ENCODE measurements around the gene TSR3. TPM values are rescaled to one million over a fixed set of nuclear protein-coding genes. Genes with fewer than 3 reads are reported as not detected.

TSR3 gene
- total and polyA plus RNA-seq, 3 donors from 2014 or later: 40.9 to 89.5 (median 79.4) TPM

- no peaks in the 10 kb centered on the region for H3K9me3 ChIP-seq
- H3K4me1 ChIP-seq: no peaks in the 10 kb centered on the region
- WGBS, 2 donors: 93 to 98% methylated on average over 8 of the region's 8 CpGs
- TF ChIP-seq POLR2A (IDR thresholded peaks at IDR 0.05) (no peak), CTCF (IDR thresholded peaks at IDR 0.05) (no peak)
- intact Hi-C loops (cut with DNase I; ENCODE audit: low total_unique reads): no loop called here
- H3K4me3 ChIP-seq: no peak overlapping the region
- no peaks in the 10 kb centered on the region for H3K27me3 ChIP-seq
- no peaks in the 10 kb centered on the region for H3K36me3 ChIP-seq (ENCODE audit: low read depth, missing control alignments)
- DNase-seq: no peak
- H3K27ac ChIP-seq: no peak overlapping the region
Observed at GRCh38 chr16:1322407-1322806, 29.3 kb downstream of the TSR3 start.

- no peak overlapping the region for H3K27ac ChIP-seq
- no peak overlapping the region for H3K4me3 ChIP-seq
- WGBS, 2 donors: 83 to 90% methylated on average over 8 to 20 of the region's 22 CpGs
- DNase-seq: no peak
- no peaks in the 10 kb centered on the region for H3K4me1 ChIP-seq
- intact Hi-C loops (cut with DNase I; ENCODE audit: low total_unique reads): no loop called here
- H3K27me3 ChIP-seq: no peaks in the 10 kb centered on the region
- no peaks in the 10 kb centered on the region for H3K9me3 ChIP-seq
- no peaks in the 10 kb centered on the region for H3K36me3 ChIP-seq (ENCODE audit: low read depth, missing control alignments)
- TF ChIP-seq POLR2A (IDR thresholded peaks at IDR 0.05) (no peak), CTCF (IDR thresholded peaks at IDR 0.05) (no peak)
Observed at GRCh38 chr16:1320658-1321240, 30.9 kb downstream of the TSR3 start.

- no peaks in the 10 kb centered on the region for H3K36me3 ChIP-seq (ENCODE audit: low read depth, missing control alignments)
- no peak overlapping the region for H3K27ac ChIP-seq
- intact Hi-C loops (cut with DNase I; ENCODE audit: low total_unique reads): no loop called here
- TF ChIP-seq POLR2A (IDR thresholded peaks at IDR 0.05) (no peak), CTCF (IDR thresholded peaks at IDR 0.05) (no peak)
- WGBS, 2 donors: 79 to 82% methylated on average over 12 of the region's 12 CpGs
- no peaks in the 10 kb centered on the region for H3K9me3 ChIP-seq
- H3K27me3 ChIP-seq: no peaks in the 10 kb centered on the region
- no peak overlapping the region for H3K4me3 ChIP-seq
- H3K4me1 ChIP-seq: no peaks in the 10 kb centered on the region
- DNase-seq: no peak
Observed at GRCh38 chr16:1320097-1320496, 31.6 kb downstream of the TSR3 start.

- no peak for DNase-seq
- intact Hi-C loops (cut with DNase I; ENCODE audit: low total_unique reads): no loop called here
- Histone ChIP-seq H3K9me3 (no peaks in the 10 kb centered on the region), H3K4me3 (no peak overlapping the region), H3K36me3 (ENCODE audit: low read depth, missing control alignments) (no peaks in the 10 kb centered on the region), H3K27me3 (no peaks in the 10 kb centered on the region), H3K27ac (no peak overlapping the region), H3K4me1 (no peaks in the 10 kb centered on the region)
- TF ChIP-seq CTCF (IDR thresholded peaks at IDR 0.05) (no peak), POLR2A (IDR thresholded peaks at IDR 0.05) (no peak)
- WGBS, 2 donors: 89 to 93% methylated on average over 33 of the region's 33 CpGs
Observed at GRCh38 chr16:1319041-1319440, 32.6 kb downstream of the TSR3 start.

- 76 to 82% methylated on average over 9 of the region's 9 CpGs for WGBS, 2 donors
- H3K36me3 ChIP-seq (ENCODE audit: low read depth, missing control alignments): no peaks in the 10 kb centered on the region
- TF ChIP-seq CTCF (IDR thresholded peaks at IDR 0.05): no peak
- no peak for TF ChIP-seq POLR2A (IDR thresholded peaks at IDR 0.05)
- H3K9me3 ChIP-seq: no peaks in the 10 kb centered on the region
- DNase-seq: no peak
- H3K4me3 ChIP-seq: no peak overlapping the region
- H3K27me3 ChIP-seq: no peaks in the 10 kb centered on the region
- intact Hi-C loops (cut with DNase I; ENCODE audit: low total_unique reads): no loop called here
- peaks cover 6% of the 10 kb centered on the region for H3K4me1 ChIP-seq
- H3K27ac ChIP-seq: no peak overlapping the region
Observed at GRCh38 chr16:1318268-1318545, 33.5 kb downstream of the TSR3 start.

Measured in testis (tissue), 3 donors.